Measurements from ENCODE around the gene TPRG1.

The TPRG1 gene

GRCh38 chr3:189202106-189202505 is 30.3 kb downstream of the TPRG1 start:
- TF ChIP-seq GABPA (IDR thresholded peaks at IDR 0.05; ENCODE audit: low read depth) (no peak), CTCF (IDR thresholded peaks at IDR 0.05; ENCODE audit: insufficient read depth, low read length) (no peak), POLR2AphosphoS5 (IDR thresholded peaks at IDR 0.05; ENCODE audit: low read depth) (no peak), REST (IDR thresholded peaks at IDR 0.05; ENCODE audit: insufficient replicate concordance, low read depth) (no peak), SPI1 (IDR thresholded peaks at IDR 0.05; ENCODE audit: borderline replicate concordance, low read depth) (no peak)

DNA sequence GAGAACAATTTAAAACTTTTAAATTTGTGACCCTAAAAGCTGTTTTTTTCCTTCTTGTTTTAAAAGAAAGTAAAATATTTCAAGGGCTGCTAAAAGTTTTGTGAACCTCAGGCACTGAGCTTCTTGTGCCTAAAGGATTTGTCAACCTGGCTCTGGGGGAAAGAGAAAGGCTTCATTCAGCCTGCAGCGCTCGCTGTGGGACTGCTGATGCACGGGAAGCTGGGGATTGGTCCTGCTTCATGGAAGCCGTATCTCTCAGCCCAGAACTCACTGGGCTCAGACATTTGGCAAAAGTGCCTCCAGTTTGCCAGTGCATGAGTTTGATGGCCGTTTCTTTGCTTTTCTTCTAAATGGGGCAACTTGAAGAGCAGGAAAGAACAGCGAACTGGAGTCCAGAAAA is 30.8 kb downstream of the TPRG1 start:
- H3K4me3 ChIP-seq (replicated peaks; ENCODE audit: insufficient read depth, low read length) = no peak overlapping the region
- no peak for DNase-seq (ENCODE audit: low read depth in 1 of 2, low spot score in 1 of 2)
- peaks cover 3% of the 10 kb centered on the region for H3K27me3 ChIP-seq (ENCODE audit: insufficient read depth, poor library complexity, severe bottlenecking)
- TF ChIP-seq POLR2AphosphoS5 (IDR thresholded peaks at IDR 0.05; ENCODE audit: low read depth) (no peak), REST (IDR thresholded peaks at IDR 0.05; ENCODE audit: insufficient replicate concordance, low read depth) (no peak)
- H3K27ac ChIP-seq (replicated peaks) = no peak overlapping the region

More at GRCh38 chr3:189202106-189202505, 30.3 kb downstream of the TPRG1 start:
- Histone ChIP-seq H3K27me3 (ENCODE audit: insufficient read depth, poor library complexity, severe bottlenecking) (peaks cover 3% of the 10 kb centered on the region), H3K4me3 (replicated peaks; ENCODE audit: insufficient read depth, low read length) (no peak overlapping the region), H3K27ac (replicated peaks) (no peak overlapping the region)
- DNase-seq (ENCODE audit: low read depth in 1 of 2, low spot score in 1 of 2) = no peak

DNA sequence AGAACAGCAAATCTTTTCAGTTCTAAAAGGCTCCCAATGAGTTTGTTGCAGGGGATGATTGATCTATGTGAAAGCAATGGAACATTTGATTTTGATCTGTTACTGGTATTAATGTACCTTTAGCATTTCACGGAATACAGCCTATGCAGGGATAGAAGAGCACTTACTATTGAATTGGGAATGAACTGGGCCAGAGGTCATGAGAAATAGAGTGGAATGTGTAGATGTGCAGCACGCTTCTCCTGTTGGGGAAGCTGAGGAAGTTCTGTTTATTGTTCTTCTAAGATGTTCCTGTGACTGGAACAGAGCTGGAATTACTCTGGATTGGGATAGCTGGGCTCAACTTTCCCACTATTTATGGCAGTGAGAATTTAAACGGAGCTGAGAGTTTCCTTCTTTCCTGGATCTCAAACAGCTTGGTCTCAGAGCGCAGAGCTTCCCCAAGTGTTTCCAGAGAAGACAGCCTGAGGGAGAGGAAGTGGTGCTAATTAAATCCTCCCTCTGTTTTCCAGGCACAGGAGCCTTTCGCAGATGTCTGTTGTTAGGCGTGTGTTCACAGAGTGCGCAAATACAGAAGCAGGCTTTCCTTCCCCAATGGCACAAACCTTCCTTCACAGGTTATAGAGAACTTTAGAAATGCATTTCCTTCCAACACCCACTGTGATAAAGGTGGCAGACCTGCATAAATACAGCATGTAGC is 32.5 kb downstream of the TPRG1 start:
- Histone ChIP-seq H3K27ac (replicated peaks) (no peak overlapping the region), H3K27me3 (ENCODE audit: insufficient read depth, poor library complexity, severe bottlenecking) (peaks cover 7% of the 10 kb centered on the region), H3K4me3 (replicated peaks; ENCODE audit: insufficient read depth, low read length) (no peak overlapping the region)
- no peak for DNase-seq (ENCODE audit: low read depth in 1 of 2, low spot score in 1 of 2)
- TF ChIP-seq POLR2AphosphoS5 (IDR thresholded peaks at IDR 0.05; ENCODE audit: low read depth) (no peak), REST (IDR thresholded peaks at IDR 0.05; ENCODE audit: insufficient replicate concordance, low read depth) (no peak), CTCF (IDR thresholded peaks at IDR 0.05; ENCODE audit: insufficient read depth, low read length) (no peak), SPI1 (IDR thresholded peaks at IDR 0.05; ENCODE audit: borderline replicate concordance, low read depth) (no peak), GABPA (IDR thresholded peaks at IDR 0.05; ENCODE audit: low read depth) (no peak)
